Measurements from ENCODE around the gene HIF3A.

DNA sequence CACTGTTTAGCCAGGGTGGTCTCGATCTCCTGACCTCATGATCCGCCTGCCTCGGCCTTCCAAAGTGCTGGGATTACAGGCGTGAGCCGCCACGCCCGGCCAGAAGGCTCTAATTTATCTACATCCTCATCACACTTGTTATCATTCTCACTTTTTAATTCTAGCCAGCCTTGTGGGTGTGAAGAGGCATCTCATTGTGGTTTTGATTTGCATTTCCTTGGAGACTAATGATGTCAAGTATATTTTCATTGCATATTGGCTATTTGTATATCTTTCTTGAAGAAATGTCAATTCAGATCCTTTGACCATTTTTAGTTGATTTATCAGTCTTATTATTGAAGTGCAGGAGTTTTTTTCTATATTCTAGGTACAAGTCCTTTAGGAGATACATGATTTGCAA, 27.7 kb upstream of the HIF3A start:
- TF ChIP-seq, protein P1, sequence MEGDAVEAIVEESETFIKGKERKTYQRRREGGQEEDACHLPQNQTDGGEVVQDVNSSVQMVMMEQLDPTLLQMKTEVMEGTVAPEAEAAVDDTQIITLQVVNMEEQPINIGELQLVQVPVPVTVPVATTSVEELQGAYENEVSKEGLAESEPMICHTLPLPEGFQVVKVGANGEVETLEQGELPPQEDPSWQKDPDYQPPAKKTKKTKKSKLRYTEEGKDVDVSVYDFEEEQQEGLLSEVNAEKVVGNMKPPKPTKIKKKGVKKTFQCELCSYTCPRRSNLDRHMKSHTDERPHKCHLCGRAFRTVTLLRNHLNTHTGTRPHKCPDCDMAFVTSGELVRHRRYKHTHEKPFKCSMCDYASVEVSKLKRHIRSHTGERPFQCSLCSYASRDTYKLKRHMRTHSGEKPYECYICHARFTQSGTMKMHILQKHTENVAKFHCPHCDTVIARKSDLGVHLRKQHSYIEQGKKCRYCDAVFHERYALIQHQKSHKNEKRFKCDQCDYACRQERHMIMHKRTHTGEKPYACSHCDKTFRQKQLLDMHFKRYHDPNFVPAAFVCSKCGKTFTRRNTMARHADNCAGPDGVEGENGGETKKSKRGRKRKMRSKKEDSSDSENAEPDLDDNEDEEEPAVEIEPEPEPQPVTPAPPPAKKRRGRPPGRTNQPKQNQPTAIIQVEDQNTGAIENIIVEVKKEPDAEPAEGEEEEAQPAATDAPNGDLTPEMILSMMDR (IDR thresholded peaks at IDR 0.05): no peak
- no peak for TF ChIP-seq POLR2A (IDR thresholded peaks at IDR 0.05)
